Measurements from ENCODE around the gene MAN1C1.

GRCh38 chr1:25774206-25774803, 157.7 kb downstream of the MAN1C1 start:
- TF ChIP-seq CTCF (IDR thresholded peaks at IDR 0.05; ENCODE audit: low read depth, low read length) (no peak), EZH2phosphoT487 (IDR thresholded peaks at IDR 0.05; ENCODE audit: low read depth) (no peak)

Measured in OCI-LY3 (cell line).